Measurements from ENCODE around the gene WWC2.

The WWC2 gene

GRCh38 chr4:183304538-183304937 lies 205.5 kb downstream of the WWC2 start:
- ATAC-seq (ENCODE audit: insufficient read depth, low read depth) (no peak), DNase-seq (no peak)
- Histone ChIP-seq H3K4me2 (ENCODE audit: insufficient read depth, low read length) (no peak overlapping the region), H3K4me1 (ENCODE audit: insufficient read depth, low read length) (no peaks in the 10 kb centered on the region), H3K9me3 (ENCODE audit: insufficient read depth, low read length, severe bottlenecking) (no peaks in the 10 kb centered on the region), H3K9ac (ENCODE audit: low read depth, low read length) (no peak overlapping the region), H3K79me2 (ENCODE audit: insufficient read depth, low read length) (no peaks in the 10 kb centered on the region), H3K36me3 (ENCODE audit: insufficient read depth, low read length) (no peaks in the 10 kb centered on the region), H3K27ac (ENCODE audit: low read length) (no peak overlapping the region), H2AFZ (ENCODE audit: low read depth, low read length) (no peak overlapping the region), H4K20me1 (ENCODE audit: insufficient read depth, low read length) (no peaks in the 10 kb centered on the region), H3K4me3 (ENCODE audit: low read depth in 1 of 2, low read length in 2 of 2) (no peak overlapping the region), H3K27me3 (ENCODE audit: insufficient read depth, low read length, poor library complexity) (no peaks in the 10 kb centered on the region)
- TF ChIP-seq CTCF (IDR thresholded peaks at IDR 0.05; ENCODE audit: borderline replicate concordance, extremely low read depth, low read length, poor library complexity, severe bottlenecking): no peak
- no peak for TF ChIP-seq EZH2 (IDR thresholded peaks at IDR 0.05; ENCODE audit: borderline replicate concordance, low read depth, low read length, severe bottlenecking)

- TF ChIP-seq EZH2 (IDR thresholded peaks at IDR 0.05; ENCODE audit: borderline replicate concordance, low read depth, low read length, severe bottlenecking) (no peak), CTCF (IDR thresholded peaks at IDR 0.05; ENCODE audit: borderline replicate concordance, extremely low read depth, low read length, poor library complexity, severe bottlenecking) (no peak)
- no peak for DNase-seq
- Histone ChIP-seq H3K27me3 (ENCODE audit: insufficient read depth, low read length, poor library complexity) (no peaks in the 10 kb centered on the region), H3K36me3 (ENCODE audit: insufficient read depth, low read length) (no peaks in the 10 kb centered on the region), H2AFZ (ENCODE audit: low read depth, low read length) (no peak overlapping the region), H3K4me2 (ENCODE audit: insufficient read depth, low read length) (no peak overlapping the region), H3K79me2 (ENCODE audit: insufficient read depth, low read length) (no peaks in the 10 kb centered on the region), H3K9ac (ENCODE audit: low read depth, low read length) (no peak overlapping the region), H3K27ac (ENCODE audit: low read length) (no peak overlapping the region), H3K4me1 (ENCODE audit: insufficient read depth, low read length) (no peaks in the 10 kb centered on the region), H3K4me3 (ENCODE audit: low read depth in 1 of 2, low read length in 2 of 2) (no peak overlapping the region), H3K9me3 (ENCODE audit: insufficient read depth, low read length, severe bottlenecking) (no peaks in the 10 kb centered on the region), H4K20me1 (ENCODE audit: insufficient read depth, low read length) (no peaks in the 10 kb centered on the region)
- ATAC-seq (ENCODE audit: insufficient read depth, low read depth): no peak
These were observed 207.8 kb downstream of the WWC2 start for GRCh38 chr4:183306811-183307210.

GRCh38 chr4:183312841-183313240 lies 213.8 kb downstream of the WWC2 start:
- no peak overlapping the region for H3K4me2 ChIP-seq (ENCODE audit: insufficient read depth, low read length)
- no peaks in the 10 kb centered on the region for H3K79me2 ChIP-seq (ENCODE audit: insufficient read depth, low read length)
- no peaks in the 10 kb centered on the region for H3K4me1 ChIP-seq (ENCODE audit: insufficient read depth, low read length)
- no peaks in the 10 kb centered on the region for H4K20me1 ChIP-seq (ENCODE audit: insufficient read depth, low read length)
- TF ChIP-seq CTCF (IDR thresholded peaks at IDR 0.05; ENCODE audit: borderline replicate concordance, extremely low read depth, low read length, poor library complexity, severe bottlenecking): no peak
- no peak for TF ChIP-seq EZH2 (IDR thresholded peaks at IDR 0.05; ENCODE audit: borderline replicate concordance, low read depth, low read length, severe bottlenecking)
- no peak overlapping the region for H3K4me3 ChIP-seq (ENCODE audit: low read depth in 1 of 2, low read length in 2 of 2)
- H3K36me3 ChIP-seq (ENCODE audit: insufficient read depth, low read length): no peaks in the 10 kb centered on the region
- H3K9me3 ChIP-seq (ENCODE audit: insufficient read depth, low read length, severe bottlenecking): no peaks in the 10 kb centered on the region
- DNase-seq (no peak), ATAC-seq (ENCODE audit: insufficient read depth, low read depth) (no peak)
- H3K9ac ChIP-seq (ENCODE audit: low read depth, low read length): no peak overlapping the region
- peaks cover 3% of the 10 kb centered on the region for H3K27me3 ChIP-seq (ENCODE audit: insufficient read depth, low read length, poor library complexity)
- no peak overlapping the region for H3K27ac ChIP-seq (ENCODE audit: low read length)
- H2AFZ ChIP-seq (ENCODE audit: low read depth, low read length): no peak overlapping the region

GRCh38 chr4:183314336-183314735 lies 215.3 kb downstream of the WWC2 start:
- H3K4me3 ChIP-seq (ENCODE audit: low read depth in 1 of 2, low read length in 2 of 2): no peak overlapping the region
- no peak for TF ChIP-seq CTCF (IDR thresholded peaks at IDR 0.05; ENCODE audit: borderline replicate concordance, extremely low read depth, low read length, poor library complexity, severe bottlenecking)
- no peak for TF ChIP-seq EZH2 (IDR thresholded peaks at IDR 0.05; ENCODE audit: borderline replicate concordance, low read depth, low read length, severe bottlenecking)
- H3K79me2 ChIP-seq (ENCODE audit: insufficient read depth, low read length): no peaks in the 10 kb centered on the region
- H3K9ac ChIP-seq (ENCODE audit: low read depth, low read length): no peak overlapping the region
- H3K9me3 ChIP-seq (ENCODE audit: insufficient read depth, low read length, severe bottlenecking): no peaks in the 10 kb centered on the region
- no peak for ATAC-seq (ENCODE audit: insufficient read depth, low read depth)
- DNase-seq: no peak
- H2AFZ ChIP-seq (ENCODE audit: low read depth, low read length): no peak overlapping the region
- no peaks in the 10 kb centered on the region for H3K4me1 ChIP-seq (ENCODE audit: insufficient read depth, low read length)
- H4K20me1 ChIP-seq (ENCODE audit: insufficient read depth, low read length): no peaks in the 10 kb centered on the region
- no peak overlapping the region for H3K4me2 ChIP-seq (ENCODE audit: insufficient read depth, low read length)
- H3K27ac ChIP-seq (ENCODE audit: low read length): no peak overlapping the region
- H3K27me3 ChIP-seq (ENCODE audit: insufficient read depth, low read length, poor library complexity): peaks cover 3% of the 10 kb centered on the region
- H3K36me3 ChIP-seq (ENCODE audit: insufficient read depth, low read length): no peaks in the 10 kb centered on the region
